ENCODE results near the gene ETV4. TPM values are rescaled to one million over a fixed set of nuclear protein-coding genes. Genes with fewer than 3 reads are reported as not detected.

The ETV4 gene
- total and polyA plus RNA-seq, 7 donors = 0.46 to 2.6 (median 1.2) TPM; not detected in 2

- Histone ChIP-seq H3K4me1 (peaks cover 0 to 18% (median 16%) of the 10 kb centered on the region in 4 donors), H3K27ac (no peak overlapping the region), H3K27me3 (peaks cover 0 to 4% (median 0%) of the 10 kb centered on the region in 3 donors), H3K9me3 (no peaks in the 10 kb centered on the region), H3K36me3 (no peaks in the 10 kb centered on the region), H3K4me3 (no peak overlapping the region)
- no peak for DNase-seq
- WGBS, 2 donors = 88 to 92% methylated on average over 5 of the region's 5 CpGs
- TF ChIP-seq EP300 (IDR thresholded peaks at IDR 0.05) (no peak), POLR2AphosphoS5 (IDR thresholded peaks at IDR 0.05) (no peak), CTCF (IDR thresholded peaks at IDR 0.05) (no peak), POLR2A (IDR thresholded peaks at IDR 0.05) (no peak)
- intact Hi-C loops (cut with DNase I) = no loop called here
Measured at GRCh38 chr17:43558805-43559160, 12.6 kb upstream of the ETV4 start.

GRCh38 chr17:43556292-43556691, 10.2 kb upstream of the ETV4 start:
- TF ChIP-seq EP300 (IDR thresholded peaks at IDR 0.05) (no peak), POLR2A (IDR thresholded peaks at IDR 0.05) (no peak), POLR2AphosphoS5 (IDR thresholded peaks at IDR 0.05) (no peak), CTCF (IDR thresholded peaks at IDR 0.05) (no peak)
- H3K27ac ChIP-seq = no peak overlapping the region
- 27 to 28% methylated on average over 5 of the region's 5 CpGs for WGBS, 2 donors
- H3K4me3 ChIP-seq = no peak overlapping the region
- H3K36me3 ChIP-seq = no peaks in the 10 kb centered on the region
- intact Hi-C loops (cut with DNase I) = no loop called here
- peak; percentile 67 for DNase-seq
- no peaks in the 10 kb centered on the region for H3K4me1 ChIP-seq
- peaks cover 0 to 5% (median 0%) of the 10 kb centered on the region in 3 donors for H3K27me3 ChIP-seq
- H3K9me3 ChIP-seq = no peaks in the 10 kb centered on the region

GRCh38 chr17:43554857-43555256, 8.7 kb upstream of the ETV4 start:
- Histone ChIP-seq H3K36me3 (no peaks in the 10 kb centered on the region), H3K4me3 (no peak overlapping the region), H3K27ac (no peak overlapping the region), H3K27me3 (peaks cover 0 to 7% (median 0%) of the 10 kb centered on the region in 3 donors), H3K9me3 (no peaks in the 10 kb centered on the region), H3K4me1 (no peaks in the 10 kb centered on the region)
- intact Hi-C loops (cut with DNase I) = no loop called here
- whole genome bisulfite sequencing, 2 donors = 14 to 39% methylated on average over 6 of the region's 6 CpGs
- no peak for DNase-seq
- no peak for TF ChIP-seq EP300 (IDR thresholded peaks at IDR 0.05)
- TF ChIP-seq CTCF (IDR thresholded peaks at IDR 0.05) = no peak
- TF ChIP-seq POLR2AphosphoS5 (IDR thresholded peaks at IDR 0.05) = no peak
- no peak for TF ChIP-seq POLR2A (IDR thresholded peaks at IDR 0.05)

- 9 to 20% methylated on average over 2 of the region's 2 CpGs for WGBS, 2 donors
Measured at GRCh38 chr17:43553573-43553972, 7.4 kb upstream of the ETV4 start.

More at GRCh38 chr17:43553573-43553972, 7.4 kb upstream of the ETV4 start:
- intact Hi-C loops (cut with DNase I) = no loop called here
- no peak for DNase-seq
- no peak for TF ChIP-seq POLR2AphosphoS5 (IDR thresholded peaks at IDR 0.05)
- no peak for TF ChIP-seq CTCF (IDR thresholded peaks at IDR 0.05)
- no peak for TF ChIP-seq POLR2A (IDR thresholded peaks at IDR 0.05)
- no peak for TF ChIP-seq EP300 (IDR thresholded peaks at IDR 0.05)
- Histone ChIP-seq H3K9me3 (no peaks in the 10 kb centered on the region), H3K27me3 (peaks cover 0 to 19% (median 0%) of the 10 kb centered on the region in 3 donors), H3K4me1 (no peaks in the 10 kb centered on the region), H3K36me3 (no peaks in the 10 kb centered on the region), H3K27ac (no peak overlapping the region), H3K4me3 (no peak overlapping the region)

All from sigmoid colon (tissue), 7 donors.